Activated T-cell treated with anti-CD3 and anti-CD28 coated beads, Interleukin-2, amount 50 U/mL, for 24 hours (primary cell): Measurements from ENCODE around the gene GSK3B.

Experiments
- DNase-seq: peaks from one replicate; pipeline ENCODE4 v3.0.0-alpha.2; 2020
- H3K27ac Mint-ChIP-seq: 2 replicates; pipeline ENCODE4 v1.8.0; 2020; ENCODE audit warnings: mild to moderate bottlenecking, mixed read lengths
- H3K27me3 Mint-ChIP-seq: 2 replicates; pipeline ENCODE4 v1.8.0; 2020; ENCODE audit warnings: mixed read lengths
- H3K36me3 Mint-ChIP-seq: 2 replicates; pipeline ENCODE4 v1.8.0; 2020; ENCODE audit warnings: low read depth, mixed read lengths
- H3K4me1 Mint-ChIP-seq: 2 replicates; pipeline ENCODE4 v1.8.0; 2020; ENCODE audit warnings: low read depth, mixed read lengths
- H3K4me3 Mint-ChIP-seq: 2 replicates; pipeline ENCODE4 v1.8.0; 2020; ENCODE audit warnings: mild to moderate bottlenecking, moderate library complexity, mixed read lengths
- H3K9me3 Mint-ChIP-seq: 2 replicates; pipeline ENCODE4 v1.8.0; 2020; ENCODE audit warnings: mixed read lengths

Gene GSK3B

GRCh38 chr3:119792270-119792669 lies 302.0 kb downstream of the GSK3B start:
- Mint-ChIP-seq H3K36me3 (no peaks in the 10 kb centered on the region), H3K27ac (no peak overlapping the region), H3K27me3 (peaks cover 3% of the 10 kb centered on the region), H3K4me1 (no peaks in the 10 kb centered on the region), H3K9me3 (no peaks in the 10 kb centered on the region), H3K4me3 (no peak overlapping the region)
- no peak for DNase-seq

DNA sequence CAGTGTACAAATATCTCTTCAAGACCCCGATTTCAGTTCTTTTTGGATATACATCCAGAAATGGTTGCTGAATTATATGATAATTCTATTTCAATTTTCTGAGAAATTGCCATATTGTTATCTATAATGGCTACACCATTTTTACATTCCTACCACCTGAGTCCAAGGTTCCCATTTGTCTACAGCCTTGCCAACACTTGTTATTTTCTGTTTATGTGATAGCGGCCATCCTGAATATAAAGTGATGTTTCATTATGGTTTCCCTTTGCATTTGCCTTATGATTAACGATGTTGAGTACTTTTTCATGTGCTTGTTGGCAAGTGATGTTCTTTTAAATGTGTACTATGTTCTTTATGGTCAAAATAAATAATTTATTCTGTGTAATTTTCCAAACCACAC lies 303.9 kb downstream of the GSK3B start:
- Mint-ChIP-seq H3K4me3 (no peak overlapping the region), H3K9me3 (no peaks in the 10 kb centered on the region), H3K4me1 (no peaks in the 10 kb centered on the region), H3K27me3 (no peaks in the 10 kb centered on the region), H3K27ac (no peak overlapping the region), H3K36me3 (no peaks in the 10 kb centered on the region)
- no peak for DNase-seq

DNA sequence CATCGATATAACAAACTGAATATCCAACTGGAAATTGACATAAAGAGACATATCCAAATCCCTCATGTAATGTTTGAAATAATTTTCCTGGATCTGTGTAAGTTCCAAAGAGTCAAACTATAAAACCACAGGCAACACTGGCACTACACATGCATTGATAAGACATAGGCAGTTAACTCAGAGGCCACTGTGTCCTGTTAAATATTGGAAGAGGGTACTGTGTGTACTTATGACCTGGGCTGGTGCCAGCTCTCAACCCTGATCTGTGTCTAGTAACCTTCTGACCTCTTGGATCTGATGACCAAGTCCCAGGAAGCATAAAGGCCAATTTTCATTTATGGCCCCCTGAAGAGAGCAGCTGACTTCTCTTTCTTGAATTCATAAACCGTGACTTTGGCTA lies 307.8 kb downstream of the GSK3B start:
- Mint-ChIP-seq H3K36me3 (no peaks in the 10 kb centered on the region), H3K4me1 (no peaks in the 10 kb centered on the region), H3K27me3 (no peaks in the 10 kb centered on the region), H3K4me3 (no peak overlapping the region), H3K27ac (no peak overlapping the region), H3K9me3 (no peaks in the 10 kb centered on the region)
- no peak for DNase-seq

- Mint-ChIP-seq H3K27ac (no peak overlapping the region), H3K27me3 (no peaks in the 10 kb centered on the region), H3K4me1 (peaks cover 4% of the 10 kb centered on the region), H3K9me3 (no peaks in the 10 kb centered on the region), H3K4me3 (no peak overlapping the region), H3K36me3 (no peaks in the 10 kb centered on the region)
- no peak for DNase-seq
Observed at GRCh38 chr3:119783883-119784282, 310.4 kb downstream of the GSK3B start.

GRCh38 chr3:119783255-119783654 lies 311.0 kb downstream of the GSK3B start:
- no peak for DNase-seq
- Mint-ChIP-seq H3K4me3 (no peak overlapping the region), H3K27me3 (no peaks in the 10 kb centered on the region), H3K9me3 (no peaks in the 10 kb centered on the region), H3K36me3 (no peaks in the 10 kb centered on the region), H3K4me1 (peaks cover 4% of the 10 kb centered on the region), H3K27ac (no peak overlapping the region)

- H3K4me1 Mint-ChIP-seq: peaks cover 4% of the 10 kb centered on the region
- DNase-seq: no peak
- no peak overlapping the region for H3K27ac Mint-ChIP-seq
- no peaks in the 10 kb centered on the region for H3K9me3 Mint-ChIP-seq
- H3K27me3 Mint-ChIP-seq: no peaks in the 10 kb centered on the region
- no peak overlapping the region for H3K4me3 Mint-ChIP-seq
- no peaks in the 10 kb centered on the region for H3K36me3 Mint-ChIP-seq
Observed at GRCh38 chr3:119782460-119782859, 311.8 kb downstream of the GSK3B start.

DNA sequence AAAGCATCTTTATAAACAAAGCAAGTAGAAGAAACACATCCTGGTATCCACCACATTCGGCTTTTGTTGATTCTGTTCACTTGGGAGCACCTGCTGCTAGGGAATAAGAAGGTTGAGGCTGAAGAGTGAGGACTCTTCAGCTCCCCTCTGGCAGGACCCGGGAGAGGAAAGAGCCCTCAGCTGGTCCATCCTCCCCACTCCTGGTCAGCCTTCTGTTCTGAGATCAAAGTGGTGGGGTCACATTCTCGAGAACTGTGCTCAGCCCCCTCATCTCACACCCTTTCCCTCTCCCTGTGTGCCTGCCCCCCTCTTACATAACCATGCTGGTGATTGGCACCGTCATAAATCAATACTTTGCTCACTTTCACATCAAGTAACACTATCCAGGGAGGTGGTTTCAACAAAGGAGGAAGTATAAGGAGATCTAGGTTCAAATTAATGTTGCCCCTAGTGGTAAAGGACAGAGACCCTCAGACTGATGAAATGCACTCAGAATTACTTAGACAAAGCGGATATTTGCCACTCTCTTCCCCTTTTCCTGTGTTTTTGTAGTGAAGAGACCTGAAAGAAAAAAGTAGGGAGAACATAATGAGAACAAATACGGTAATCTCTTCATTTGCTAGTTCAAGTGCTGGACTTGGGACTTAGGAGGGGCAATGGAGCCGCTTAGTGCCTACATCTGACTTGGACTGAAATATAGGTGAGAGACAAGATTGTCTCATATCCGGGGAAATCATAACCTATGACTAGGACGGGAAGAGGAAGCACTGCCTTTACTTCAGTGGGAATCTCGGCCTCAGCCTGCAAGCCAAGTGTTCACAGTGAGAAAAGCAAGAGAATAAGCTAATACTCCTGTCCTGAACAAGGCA lies 312.7 kb downstream of the GSK3B start, which contains the start of gene NR1I2:
Gene NR1I2 (plus strand): TSS at position 772 of the 869 bp plus-strand sequence.
- DNase-seq: no peak
- peaks cover 4% of the 10 kb centered on the region for H3K4me1 Mint-ChIP-seq
- no peak within 1 kb of the TSS for H3K4me3 Mint-ChIP-seq
- no peak within 1 kb of the TSS for H3K27ac Mint-ChIP-seq
- H3K9me3 Mint-ChIP-seq: no peaks in the 10 kb centered on the region
- H3K36me3 Mint-ChIP-seq: no peaks in the 10 kb centered on the region
- no peaks in the 10 kb centered on the region for H3K27me3 Mint-ChIP-seq

- Mint-ChIP-seq H3K36me3 (no peaks in the 10 kb centered on the region), H3K9me3 (peaks cover 7% of the 10 kb centered on the region), H3K27me3 (no peaks in the 10 kb centered on the region), H3K4me3 (no peak overlapping the region), H3K27ac (no peak overlapping the region), H3K4me1 (peaks cover 4% of the 10 kb centered on the region)
- no peak for DNase-seq
Observed at GRCh38 chr3:119779731-119780383, 314.4 kb downstream of the GSK3B start.

- no peak overlapping the region for H3K27ac Mint-ChIP-seq
- H3K4me1 Mint-ChIP-seq: peaks cover 4% of the 10 kb centered on the region
- H3K9me3 Mint-ChIP-seq: peaks cover 7% of the 10 kb centered on the region
- no peaks in the 10 kb centered on the region for H3K36me3 Mint-ChIP-seq
- no peaks in the 10 kb centered on the region for H3K27me3 Mint-ChIP-seq
- no peak for DNase-seq
- no peak overlapping the region for H3K4me3 Mint-ChIP-seq
Observed at GRCh38 chr3:119778811-119779210, 315.4 kb downstream of the GSK3B start.

DNA sequence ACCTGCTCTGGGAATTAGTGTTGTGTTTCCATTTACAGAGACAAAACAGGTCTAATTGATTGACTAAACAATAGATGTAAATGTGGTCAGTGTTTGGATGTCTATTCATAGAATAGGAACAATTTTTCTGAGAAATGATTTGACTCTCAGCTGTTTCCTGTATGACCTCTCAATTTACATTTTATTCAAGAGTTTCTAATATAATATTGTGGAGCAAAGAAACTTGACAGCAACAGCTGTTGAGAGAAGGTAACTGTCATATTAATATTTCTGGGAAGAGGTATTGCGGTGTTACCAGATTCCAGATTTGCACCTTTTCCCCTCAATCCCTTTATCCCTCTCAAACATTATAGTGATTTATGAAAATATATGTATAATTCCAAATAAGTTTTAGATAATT lies 316.1 kb downstream of the GSK3B start:
- no peaks in the 10 kb centered on the region for H3K36me3 Mint-ChIP-seq
- H3K9me3 Mint-ChIP-seq: peaks cover 7% of the 10 kb centered on the region
- H3K27me3 Mint-ChIP-seq: no peaks in the 10 kb centered on the region
- no peak for DNase-seq
- H3K27ac Mint-ChIP-seq: no peak overlapping the region
- H3K4me3 Mint-ChIP-seq: no peak overlapping the region
- H3K4me1 Mint-ChIP-seq: peaks cover 4% of the 10 kb centered on the region

GRCh38 chr3:119776304-119776703 lies 317.9 kb downstream of the GSK3B start:
- Mint-ChIP-seq H3K27me3 (no peaks in the 10 kb centered on the region), H3K9me3 (peaks cover 7% of the 10 kb centered on the region), H3K4me3 (no peak overlapping the region), H3K4me1 (peaks cover 4% of the 10 kb centered on the region), H3K27ac (no peak overlapping the region), H3K36me3 (no peaks in the 10 kb centered on the region)
- DNase-seq: no peak

DNA sequence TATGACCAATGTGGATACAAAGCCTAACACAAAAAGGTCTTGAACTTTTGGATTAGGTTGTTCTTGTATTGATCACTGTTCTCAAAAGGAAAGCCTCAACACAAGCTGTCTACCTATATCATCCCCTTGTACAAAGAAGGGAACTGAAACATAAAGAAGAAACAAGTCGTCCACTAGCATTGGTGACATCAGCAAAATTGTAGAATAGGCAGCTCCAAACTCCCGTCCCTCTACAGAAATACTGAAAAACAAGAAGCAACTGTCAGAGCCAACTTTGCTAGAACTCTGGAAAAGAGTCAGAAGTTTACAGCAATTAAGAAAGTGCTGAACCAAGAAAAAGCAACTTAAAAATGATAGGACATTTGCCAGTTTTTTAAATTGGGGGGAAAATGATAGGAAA lies 319.8 kb downstream of the GSK3B start:
- no peak overlapping the region for H3K4me3 Mint-ChIP-seq
- H3K9me3 Mint-ChIP-seq: peaks cover 7% of the 10 kb centered on the region
- no peaks in the 10 kb centered on the region for H3K4me1 Mint-ChIP-seq
- no peaks in the 10 kb centered on the region for H3K36me3 Mint-ChIP-seq
- no peak for DNase-seq
- no peak overlapping the region for H3K27ac Mint-ChIP-seq
- no peaks in the 10 kb centered on the region for H3K27me3 Mint-ChIP-seq
